Ascending aorta (tissue), 2 donors: ENCODE data around the gene CCDC89. TPM values are rescaled to one million over a fixed set of nuclear protein-coding genes. Genes with fewer than 3 reads are reported as not detected.

Source experiments
- DNase-seq, 2 donors: peaks; one replicate each; pipeline ENCODE4 v3.0.0-alpha.2; 2019; ENCODE audit warnings: low spot score in 2 of 2
- H3K27ac ChIP-seq, 2 donors: fragments of 200-600 bp; sonication (generic); one replicate each; pipeline ENCODE4 v1.5.1; 2016 to 2017; ENCODE audit warnings: mild to moderate bottlenecking in 1 of 2
- H3K27me3 ChIP-seq: fragments of 200-600 bp; sonication (generic); one replicate; pipeline ENCODE4 v1.5.1; 2017
- H3K36me3 ChIP-seq, 2 donors: fragments of 200-600 bp; sonication (generic); one replicate each; pipeline ENCODE4 v1.5.1; 2016
- H3K4me1 ChIP-seq, 2 donors: fragments of 200-600 bp; sonication (generic); one replicate each; pipeline ENCODE4 v1.5.1; 2016 to 2017; ENCODE audit warnings: mild to moderate bottlenecking in 1 of 2
- H3K4me3 ChIP-seq, 2 donors: fragments of 200-600 bp; sonication (generic); one replicate each; pipeline ENCODE4 v1.5.1; 2016 to 2017; ENCODE audit warnings: mild to moderate bottlenecking in 1 of 2
- H3K9me3 ChIP-seq, 2 donors: fragments of 200-600 bp; sonication (generic); one replicate each; pipeline ENCODE4 v1.5.1; 2016
- intact Hi-C: fragments of 100-400 bp; cut with DNase I; formaldehyde crosslinking; loops from one replicate; pipeline ENCODE4 v1.15.1; 2023
- total RNA-seq: library from RNA; depleted of rRNA; stranded (reverse); fragments of >200 nt; gene quantifications from one replicate; pipeline ENCODE4 v1.1.0, GENCODE V29; 2016
- TF ChIP-seq, protein P1 (sequence below), 3 experiments: fragments of 200-600 bp in 2 of 3; fragments of 450-650 bp in 1 of 3; sonication (generic) in 2 of 3; IDR thresholded peaks; one replicate each; pipeline ENCODE4 v1.5.1; 2016 to 2019; ENCODE audit warnings: antibody characterized with exemption in 3 of 3, mild to moderate bottlenecking in 1 of 3, moderate library complexity in 1 of 3

CCDC89 gene
- total RNA-seq, 1 donor from 2014 or later: 16.6 TPM

DNA sequence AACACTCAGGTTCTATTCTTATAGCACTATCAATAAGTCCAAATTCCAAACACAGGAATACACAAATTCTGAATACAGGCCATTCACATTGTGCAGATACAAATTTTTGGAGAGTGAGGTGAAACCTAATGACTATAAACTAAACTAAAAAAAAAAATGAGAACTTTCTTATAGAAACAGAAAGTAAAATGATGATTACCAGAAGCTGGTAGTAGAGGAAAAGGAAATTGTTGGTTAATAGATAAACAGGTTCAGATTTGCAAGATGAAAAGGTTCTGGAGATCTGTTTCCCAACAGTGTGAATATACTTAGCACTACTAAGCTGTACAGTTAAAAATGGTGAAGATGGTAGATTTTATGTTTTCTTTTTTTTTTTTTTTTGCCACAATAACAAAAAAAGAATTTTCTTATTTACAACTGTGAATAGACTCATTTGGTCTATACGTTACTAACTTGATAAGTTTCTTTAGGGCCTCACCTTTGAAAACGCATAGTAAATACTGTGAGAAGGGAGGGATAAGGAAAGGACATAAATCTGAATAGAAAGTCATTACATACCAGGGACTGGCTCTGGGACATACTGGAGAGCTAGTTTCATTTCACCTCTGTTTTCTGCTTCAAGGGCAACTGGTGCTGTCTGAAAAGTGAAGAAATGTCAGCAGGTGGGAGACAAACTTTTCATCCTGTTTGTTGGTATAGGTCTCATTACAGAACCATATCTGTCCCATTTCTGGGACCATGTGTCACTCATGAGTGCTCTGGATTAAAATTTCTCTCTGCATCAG, 14.2 kb upstream of the CCDC89 start:
- no peak for DNase-seq
- intact Hi-C loops: no loop called here
- H3K27ac ChIP-seq: no peak overlapping the region
- no peaks in the 10 kb centered on the region for H3K27me3 ChIP-seq
- TF ChIP-seq, protein P1, sequence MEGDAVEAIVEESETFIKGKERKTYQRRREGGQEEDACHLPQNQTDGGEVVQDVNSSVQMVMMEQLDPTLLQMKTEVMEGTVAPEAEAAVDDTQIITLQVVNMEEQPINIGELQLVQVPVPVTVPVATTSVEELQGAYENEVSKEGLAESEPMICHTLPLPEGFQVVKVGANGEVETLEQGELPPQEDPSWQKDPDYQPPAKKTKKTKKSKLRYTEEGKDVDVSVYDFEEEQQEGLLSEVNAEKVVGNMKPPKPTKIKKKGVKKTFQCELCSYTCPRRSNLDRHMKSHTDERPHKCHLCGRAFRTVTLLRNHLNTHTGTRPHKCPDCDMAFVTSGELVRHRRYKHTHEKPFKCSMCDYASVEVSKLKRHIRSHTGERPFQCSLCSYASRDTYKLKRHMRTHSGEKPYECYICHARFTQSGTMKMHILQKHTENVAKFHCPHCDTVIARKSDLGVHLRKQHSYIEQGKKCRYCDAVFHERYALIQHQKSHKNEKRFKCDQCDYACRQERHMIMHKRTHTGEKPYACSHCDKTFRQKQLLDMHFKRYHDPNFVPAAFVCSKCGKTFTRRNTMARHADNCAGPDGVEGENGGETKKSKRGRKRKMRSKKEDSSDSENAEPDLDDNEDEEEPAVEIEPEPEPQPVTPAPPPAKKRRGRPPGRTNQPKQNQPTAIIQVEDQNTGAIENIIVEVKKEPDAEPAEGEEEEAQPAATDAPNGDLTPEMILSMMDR (IDR thresholded peaks at IDR 0.05): no peak
- H3K9me3 ChIP-seq: no peaks in the 10 kb centered on the region
- H3K4me1 ChIP-seq: no peaks in the 10 kb centered on the region
- H3K36me3 ChIP-seq: no peaks in the 10 kb centered on the region
- H3K4me3 ChIP-seq: no peak overlapping the region

DNA sequence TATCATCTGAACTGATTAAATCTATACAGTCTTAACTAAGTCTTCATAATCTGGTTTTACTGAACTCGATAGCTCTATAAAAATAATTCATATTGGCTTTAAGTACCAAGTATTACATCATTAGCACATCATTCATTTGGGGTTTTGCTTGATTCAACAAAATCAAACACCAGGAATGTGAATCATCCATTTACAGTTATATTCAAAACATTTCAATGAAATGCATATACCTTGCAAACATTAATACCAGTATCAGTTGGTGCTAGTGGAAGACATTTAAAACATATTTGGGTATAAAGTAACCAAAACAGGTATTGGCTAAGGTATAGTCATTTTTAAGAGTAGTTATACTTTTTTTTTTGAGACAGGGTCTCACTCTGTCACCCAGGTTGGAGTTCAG, 12.2 kb upstream of the CCDC89 start:
- TF ChIP-seq, protein P1 (IDR thresholded peaks at IDR 0.05): no peak
- H3K27ac ChIP-seq: no peak overlapping the region
- no peaks in the 10 kb centered on the region for H3K9me3 ChIP-seq
- H3K36me3 ChIP-seq: no peaks in the 10 kb centered on the region
- intact Hi-C loops: no loop called here
- DNase-seq: no peak
- H3K4me1 ChIP-seq: no peaks in the 10 kb centered on the region
- H3K27me3 ChIP-seq: no peaks in the 10 kb centered on the region
- H3K4me3 ChIP-seq: no peak overlapping the region

DNA sequence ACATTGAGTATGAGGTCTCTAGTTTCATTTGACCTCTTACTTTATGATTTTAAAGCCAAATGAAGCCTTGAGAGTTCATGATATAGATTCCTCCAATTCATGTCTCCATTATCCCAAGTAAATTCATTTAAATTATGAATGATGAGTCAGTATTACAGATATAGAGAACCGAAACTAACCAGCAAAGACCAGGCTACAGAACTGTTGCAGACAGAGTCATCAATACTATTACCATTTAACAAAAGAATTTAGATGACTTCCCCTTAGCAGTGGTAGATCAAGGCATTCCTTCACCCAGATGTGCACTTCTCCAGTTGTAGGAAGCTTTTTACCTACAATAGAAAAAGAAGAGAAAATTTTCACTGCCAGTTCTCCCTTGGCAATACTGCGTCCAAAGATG, 11.8 kb upstream of the CCDC89 start:
- Histone ChIP-seq H3K36me3 (no peaks in the 10 kb centered on the region), H3K27me3 (no peaks in the 10 kb centered on the region), H3K4me1 (no peaks in the 10 kb centered on the region), H3K4me3 (no peak overlapping the region), H3K9me3 (no peaks in the 10 kb centered on the region), H3K27ac (no peak overlapping the region)
- TF ChIP-seq, protein P1 (IDR thresholded peaks at IDR 0.05): no peak
- intact Hi-C loops: no loop called here
- no peak for DNase-seq

DNA sequence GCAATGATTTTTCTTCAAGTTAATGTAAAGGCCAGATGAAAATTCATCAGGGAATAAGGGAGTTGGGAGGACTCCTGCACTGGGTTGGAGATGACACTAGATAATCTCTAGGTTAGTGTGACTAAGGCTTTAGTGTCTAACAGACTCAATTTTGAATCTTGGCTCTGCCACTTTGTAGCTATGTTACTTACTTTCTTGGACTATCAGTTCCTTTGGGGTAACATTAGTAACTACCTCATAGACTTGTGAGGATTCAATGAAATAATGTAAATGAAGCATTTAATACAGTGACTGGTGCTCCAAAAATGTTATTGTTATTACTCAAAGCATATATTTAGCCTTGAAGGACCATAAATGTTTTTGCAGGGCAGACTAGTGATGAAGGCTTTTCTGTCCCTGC, 9.6 kb upstream of the CCDC89 start:
- Histone ChIP-seq H3K9me3 (no peaks in the 10 kb centered on the region), H3K27me3 (no peaks in the 10 kb centered on the region), H3K27ac (no peak overlapping the region), H3K36me3 (no peaks in the 10 kb centered on the region), H3K4me1 (no peaks in the 10 kb centered on the region), H3K4me3 (no peak overlapping the region)
- TF ChIP-seq, protein P1 (IDR thresholded peaks at IDR 0.05): no peak
- DNase-seq: no peak
- intact Hi-C loops: no loop called here

DNA sequence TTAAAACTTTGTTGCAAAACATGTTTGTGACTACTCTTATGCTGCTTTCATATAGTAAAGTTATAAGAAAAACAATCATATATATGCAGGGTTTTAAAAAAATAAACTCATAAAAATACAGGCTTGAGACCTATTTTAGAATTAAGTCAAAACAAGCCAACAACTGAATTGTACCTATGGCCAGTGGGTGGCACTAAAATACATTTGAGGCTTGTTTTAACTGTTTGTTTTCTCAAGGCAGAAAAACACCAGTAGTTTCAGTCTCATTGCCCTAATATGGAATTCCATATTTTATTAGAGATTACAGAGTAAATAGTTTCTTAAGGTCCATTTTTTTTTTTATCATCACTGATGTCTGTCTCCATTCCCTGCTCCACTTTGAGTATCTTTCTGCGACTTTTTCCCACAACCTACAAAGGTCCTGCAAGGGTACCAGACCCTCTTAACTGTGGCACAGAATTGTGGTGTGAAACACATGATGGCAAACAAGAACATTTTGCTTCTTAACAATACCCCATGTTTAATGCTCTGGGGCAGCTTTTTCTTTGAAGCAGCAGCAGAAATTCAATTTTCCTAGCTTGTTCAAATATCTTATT, 8.5 kb upstream of the CCDC89 start:
- Histone ChIP-seq H3K9me3 (no peaks in the 10 kb centered on the region), H3K4me1 (no peaks in the 10 kb centered on the region), H3K27me3 (no peaks in the 10 kb centered on the region), H3K27ac (no peak overlapping the region), H3K36me3 (no peaks in the 10 kb centered on the region), H3K4me3 (no peak overlapping the region)
- TF ChIP-seq, protein P1 (IDR thresholded peaks at IDR 0.05): peak in 2 of 3 experiments; percentile 24 to 52
- intact Hi-C loops: no loop called here
- DNase-seq: no peak
